Measurements from ENCODE around the gene FMO5.

DNA sequence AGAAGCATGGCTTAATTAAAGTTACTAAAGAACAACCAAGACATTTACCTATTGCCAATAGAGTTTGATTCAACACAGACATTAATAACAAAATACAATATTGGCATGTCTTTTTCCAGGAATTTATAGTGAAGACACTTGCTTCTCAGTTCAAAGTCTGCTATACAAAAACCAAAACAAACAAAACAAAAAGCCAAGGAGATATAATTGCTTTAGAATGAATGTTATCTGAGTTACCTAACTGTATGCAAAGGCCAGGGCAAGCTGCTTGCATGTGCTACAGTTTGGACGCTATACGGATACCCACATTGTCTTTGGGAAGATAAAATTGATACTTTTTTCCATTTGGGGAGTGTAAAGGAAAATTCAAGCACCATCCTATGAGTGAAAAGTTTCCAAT is 13.6 kb downstream of the FMO5 start:
- no peak for TF ChIP-seq ZNF274 (IDR thresholded peaks at IDR 0.05; ENCODE audit: low read depth, low read length)
- TF ChIP-seq SUZ12 (IDR thresholded peaks at IDR 0.05; ENCODE audit: extremely low read depth, insufficient read depth, insufficient read length) = no peak
